GM21381 (cell line): ENCODE results near the gene SERPINA12.
"Not testable (repeated sequence)": the region's sequence is repeated elsewhere in the genome, so short reads cannot be mapped to it uniquely, and the experiment has no call there.

Experiments
- ATAC-seq: cut with Tn5 transposase; IDR thresholded peaks from one replicate; pipeline ENCODE4 v1.9.1; 2021; ENCODE audit warnings: mild to moderate bottlenecking, moderate library complexity; ENCODE audit not compliant: unreplicated experiment

SERPINA12 gene

GRCh38 chr14:94538070-94538740, 28.9 kb upstream of the SERPINA12 start:
- ATAC-seq = no peak

- no peak for ATAC-seq
These were observed 27.6 kb upstream of the SERPINA12 start for GRCh38 chr14:94536836-94537235.

- ATAC-seq = no peak
These were observed 26.2 kb upstream of the SERPINA12 start for GRCh38 chr14:94535506-94535905.

GRCh38 chr14:94532447-94532846, 23.2 kb upstream of the SERPINA12 start:
- ATAC-seq = no peak

GRCh38 chr14:94531187-94531586, 21.9 kb upstream of the SERPINA12 start:
- ATAC-seq = no peak

- no peak for ATAC-seq
These were observed 14.8 kb upstream of the SERPINA12 start for GRCh38 chr14:94524093-94524492.

- no peak for ATAC-seq
These were observed 14.0 kb upstream of the SERPINA12 start for GRCh38 chr14:94523265-94523664.

GRCh38 chr14:94522115-94522724, 13.0 kb upstream of the SERPINA12 start:
- no peak for ATAC-seq

GRCh38 chr14:94521375-94522114, 12.3 kb upstream of the SERPINA12 start:
- ATAC-seq = no peak

- no peak for ATAC-seq
These were observed 8.5 kb upstream of the SERPINA12 start for GRCh38 chr14:94517641-94518257.

- no peak for ATAC-seq
These were observed 8.0 kb upstream of the SERPINA12 start for GRCh38 chr14:94517248-94517640.

GRCh38 chr14:94515856-94516255, 6.6 kb upstream of the SERPINA12 start:
- no peak for ATAC-seq

- ATAC-seq = no peak
These were observed 6.2 kb upstream of the SERPINA12 start for GRCh38 chr14:94515426-94515825.

GRCh38 chr14:94514351-94514750, 5.1 kb upstream of the SERPINA12 start:
- ATAC-seq = no peak

GRCh38 chr14:94510481-94510880, 1.2 kb upstream of the SERPINA12 start:
- not testable (repeated sequence) for ATAC-seq

GRCh38 chr14:94505641-94506040, 3.6 kb downstream of the SERPINA12 start:
- no peak for ATAC-seq

GRCh38 chr14:94505206-94505605, 4.1 kb downstream of the SERPINA12 start:
- no peak for ATAC-seq

- no peak for ATAC-seq
These were observed 7.4 kb downstream of the SERPINA12 start for GRCh38 chr14:94501588-94502516.

- no peak for ATAC-seq
These were observed 9.0 kb downstream of the SERPINA12 start for GRCh38 chr14:94500264-94500663.

GRCh38 chr14:94499673-94500072, 9.6 kb downstream of the SERPINA12 start:
- ATAC-seq = no peak

- ATAC-seq = no peak
These were observed 11.1 kb downstream of the SERPINA12 start for GRCh38 chr14:94498215-94498614.
